CD14-positive monocyte (primary cell): ENCODE results near the gene FADS2. TPM values are rescaled to one million over a fixed set of nuclear protein-coding genes. Genes with fewer than 3 reads are reported as not detected.
A peak's percentile ranks its signal among the peaks of the same experiment; 100 is the strongest.

Source experiments
- DNase-seq, 3 donors: peaks; one replicate each; pipeline ENCODE4 v3.0.0-alpha.2; 2011 to 2022
- H2AFZ ChIP-seq: 2 replicates; pipeline ENCODE4 v1.6.0; 2012; ENCODE audit warnings: mild to moderate bottlenecking, low read depth, low read length, inconsistent platforms; ENCODE audit not compliant: insufficient read depth, poor library complexity, severe bottlenecking
- H3K27ac ChIP-seq, 2 donors: 1 replicate in 1 of 2; 2 replicates in 1 of 2; pipeline ENCODE4 v1.5.1; 2012 to 2013; ENCODE audit warnings: low read length in 2 of 2, control low read depth in 1 of 2, inconsistent platforms in 1 of 2, low read depth in 1 of 2, mild to moderate bottlenecking in 1 of 2
- H3K27me3 ChIP-seq, 2 donors: one replicate each; pipeline versions ENCODE4 v1.6.0 to v1.6.1; 2011 to 2013; ENCODE audit warnings: low read length in 2 of 2; ENCODE audit not compliant: control insufficient read depth in 2 of 2, insufficient read depth in 2 of 2
- H3K36me3 ChIP-seq, 2 donors: replicated peaks in 1 of 2; 1 replicate in 1 of 2; 2 replicates in 1 of 2; pipeline versions ENCODE4 v1.5.1 to v1.6.1; 2012 to 2013; ENCODE audit warnings: low read length in 2 of 2, control low read depth in 1 of 2, inconsistent platforms in 1 of 2, mild to moderate bottlenecking in 1 of 2; ENCODE audit not compliant: insufficient read depth in 2 of 2, control insufficient read depth in 1 of 2
- H3K4me1 ChIP-seq, 2 donors: 1 replicate in 1 of 2; 2 replicates in 1 of 2; pipeline versions ENCODE4 v1.5.1 to v1.6.1; 2012 to 2013; ENCODE audit warnings: low read length in 2 of 2, control low read depth in 1 of 2, inconsistent platforms in 1 of 2, mild to moderate bottlenecking in 1 of 2, moderate library complexity in 1 of 2; ENCODE audit not compliant: insufficient read depth in 2 of 2, control insufficient read depth in 1 of 2
- H3K4me2 ChIP-seq: replicated peaks from 2 replicates; pipeline ENCODE3; 2012; ENCODE audit warnings: low read length, moderate library complexity, mild to moderate bottlenecking; ENCODE audit not compliant: poor library complexity, severe bottlenecking; ENCODE audit errors: extremely low read depth
- H3K4me3 ChIP-seq, 3 experiments: fragments of 200-600 bp in 1 of 3; sonication (generic) in 1 of 3; replicated peaks in 1 of 3; 1 replicate in 2 of 3; 2 replicates in 1 of 3; pipeline ENCODE4 v1.5.1; 2011 to 2013; ENCODE audit warnings: low read length in 3 of 3, mild to moderate bottlenecking in 3 of 3, control low read depth in 2 of 3, low read depth in 2 of 3, inconsistent platforms in 1 of 3, moderate library complexity in 1 of 3
- H3K79me2 ChIP-seq: 2 replicates; pipeline ENCODE4 v1.6.0; 2012; ENCODE audit warnings: mild to moderate bottlenecking, control low read depth, inconsistent platforms, low read length, moderate library complexity; ENCODE audit not compliant: insufficient read depth
- H3K9ac ChIP-seq: 2 replicates; pipeline ENCODE4 v1.6.0; 2017; ENCODE audit warnings: low read length, mild to moderate bottlenecking; ENCODE audit not compliant: insufficient read depth, poor library complexity, severe bottlenecking
- H3K9me3 ChIP-seq, 2 donors: replicated peaks in 1 of 2; 1 replicate in 1 of 2; 2 replicates in 1 of 2; pipeline versions ENCODE4 v1.5.1 to v1.6.1; 2012 to 2013; ENCODE audit warnings: low read length in 2 of 2, control low read depth in 1 of 2; ENCODE audit not compliant: control insufficient read depth in 1 of 2, insufficient read depth in 1 of 2
- H4K20me1 ChIP-seq: 2 replicates; pipeline ENCODE4 v1.6.0; 2012; ENCODE audit warnings: mild to moderate bottlenecking, low read length, control low read depth, moderate library complexity; ENCODE audit not compliant: insufficient read depth
- H3K27ac Mint-ChIP-seq, 7 donors: one replicate each; pipeline ENCODE4 v1.8.0; 2020; ENCODE audit warnings: mild to moderate bottlenecking in 7 of 7, mixed read lengths in 7 of 7, moderate library complexity in 6 of 7, inconsistent platforms in 2 of 7
- H3K27me3 Mint-ChIP-seq, 3 donors: one replicate each; pipeline ENCODE4 v1.8.0; 2021 to 2022; ENCODE audit warnings: low read depth in 3 of 3, mild to moderate bottlenecking in 3 of 3, mixed read lengths in 3 of 3, moderate library complexity in 3 of 3, inconsistent platforms in 1 of 3
- H3K36me3 Mint-ChIP-seq, 2 donors: one replicate each; pipeline ENCODE4 v1.8.0; 2020; ENCODE audit warnings: mixed read lengths in 2 of 2, inconsistent platforms in 1 of 2, mild to moderate bottlenecking in 1 of 2
- H3K4me1 Mint-ChIP-seq: one replicate; pipeline ENCODE4 v1.8.0; 2020; ENCODE audit warnings: mild to moderate bottlenecking, mixed read lengths
- H3K4me3 Mint-ChIP-seq, 2 donors: one replicate each; pipeline ENCODE4 v1.8.0; 2020; ENCODE audit warnings: mild to moderate bottlenecking in 2 of 2, mixed read lengths in 2 of 2, moderate library complexity in 1 of 2
- H3K9me3 Mint-ChIP-seq, 7 donors: one replicate each; pipeline ENCODE4 v1.8.0; 2020 to 2022; ENCODE audit warnings: mixed read lengths in 7 of 7, mild to moderate bottlenecking in 6 of 7, moderate library complexity in 6 of 7, inconsistent platforms in 2 of 7
- WGBS: methylation state at CpG from one replicate; pipeline ENCODE4 v1.1.5; 2013; ENCODE audit warnings: missing lambda C conversion rate; ENCODE audit not compliant: insufficient coverage; 5-methylcytosine and 5-hydroxymethylcytosine counted together
- intact Hi-C, 2 donors: fragments of 100-400 bp; cut with micrococcal nuclease; formaldehyde crosslinking; loops; one replicate each; pipeline versions ENCODE4 v1.15.0 to v1.15.1; 2023
- polyA plus RNA-seq, 3 donors: library from polyadenylated mRNA; depleted of rRNA in 1 of 3; unstranded in 2 of 3; stranded (reverse) in 1 of 3; fragments of 300-500 nt in 2 of 3; fragments of >200 nt in 1 of 3; fragmentation: Illumina TruSeq in 2 of 3; gene quantifications; 1 replicate in 2 of 3; 2 replicates in 1 of 3; pipeline ENCODE4 v1.2.3, GENCODE V29; 2012 to 2021
- TF ChIP-seq, protein P1 (sequence below): fragments of 200-600 bp; IDR thresholded peaks from one replicate; pipeline ENCODE4 v1.8.0; 2022; ENCODE audit warnings: antibody characterized with exemption, mild to moderate bottlenecking

FADS2 gene
- polyA plus RNA-seq, 3 donors = 5.1 to 19.9 (median 6.4) TPM

DNA sequence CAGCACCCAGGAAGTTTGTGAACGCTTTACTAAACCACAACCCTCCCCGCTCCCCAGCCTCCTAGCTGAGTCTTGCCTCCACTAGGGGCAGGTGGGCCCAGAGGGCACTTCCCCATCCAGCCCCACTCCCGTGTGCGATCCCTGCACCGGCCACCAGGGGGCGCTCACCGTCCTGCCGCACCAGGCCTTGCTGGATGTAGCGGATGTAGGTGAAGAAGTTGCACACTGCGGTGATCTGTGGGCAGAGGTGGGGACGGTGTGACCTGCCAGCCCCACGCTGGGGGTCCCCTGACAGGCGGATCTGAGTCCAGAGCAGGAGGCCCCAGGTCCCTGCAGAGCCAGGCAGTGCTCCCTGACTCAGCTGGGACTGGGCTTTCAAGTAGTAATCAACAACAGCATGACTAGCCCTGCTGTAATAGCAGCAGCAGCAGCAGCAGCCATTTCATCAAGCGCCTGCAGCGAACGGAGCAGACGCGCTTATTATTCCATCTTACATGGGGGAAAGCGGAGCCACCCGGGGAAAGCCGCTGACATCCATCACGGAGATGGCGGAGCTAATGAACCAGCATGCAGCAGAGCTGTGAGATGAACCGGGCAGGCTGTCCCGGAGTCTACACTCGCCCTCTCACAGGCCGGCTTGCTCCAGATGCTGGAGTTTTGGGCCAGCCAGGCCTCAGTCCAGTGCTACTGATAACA lies 71.2 kb downstream of the FADS2 start:
- Histone ChIP-seq H2AFZ (no peak overlapping the region), H3K79me2 (no peaks in the 10 kb centered on the region), H3K27me3 (peaks cover 0 to 6% of the 10 kb centered on the region in 2 donors), H3K36me3 (no peaks in the 10 kb centered on the region), H3K9me3 (no peaks in the 10 kb centered on the region), H3K4me1 (peaks cover 0 to 21% of the 10 kb centered on the region in 2 donors), H3K4me3 (no peak overlapping the region), H3K9ac (no peak overlapping the region), H3K4me2 (no peak overlapping the region), H3K27ac (no peak overlapping the region), H4K20me1 (no peaks in the 10 kb centered on the region)
- Mint-ChIP-seq H3K27ac (peak overlapping the region in 4 of 7 donors; percentile 7 to 71 (median 26)), H3K4me3 (no peak overlapping the region), H3K27me3 (peaks cover 2 to 6% (median 6%) of the 10 kb centered on the region in 3 donors), H3K4me1 (peaks cover 20% of the 10 kb centered on the region), H3K36me3 (no peaks in the 10 kb centered on the region), H3K9me3 (peaks cover 0 to 7% (median 1%) of the 10 kb centered on the region in 7 donors)
- peak; percentile 85 to 90 (median 89) for DNase-seq
- TF ChIP-seq, protein P1, sequence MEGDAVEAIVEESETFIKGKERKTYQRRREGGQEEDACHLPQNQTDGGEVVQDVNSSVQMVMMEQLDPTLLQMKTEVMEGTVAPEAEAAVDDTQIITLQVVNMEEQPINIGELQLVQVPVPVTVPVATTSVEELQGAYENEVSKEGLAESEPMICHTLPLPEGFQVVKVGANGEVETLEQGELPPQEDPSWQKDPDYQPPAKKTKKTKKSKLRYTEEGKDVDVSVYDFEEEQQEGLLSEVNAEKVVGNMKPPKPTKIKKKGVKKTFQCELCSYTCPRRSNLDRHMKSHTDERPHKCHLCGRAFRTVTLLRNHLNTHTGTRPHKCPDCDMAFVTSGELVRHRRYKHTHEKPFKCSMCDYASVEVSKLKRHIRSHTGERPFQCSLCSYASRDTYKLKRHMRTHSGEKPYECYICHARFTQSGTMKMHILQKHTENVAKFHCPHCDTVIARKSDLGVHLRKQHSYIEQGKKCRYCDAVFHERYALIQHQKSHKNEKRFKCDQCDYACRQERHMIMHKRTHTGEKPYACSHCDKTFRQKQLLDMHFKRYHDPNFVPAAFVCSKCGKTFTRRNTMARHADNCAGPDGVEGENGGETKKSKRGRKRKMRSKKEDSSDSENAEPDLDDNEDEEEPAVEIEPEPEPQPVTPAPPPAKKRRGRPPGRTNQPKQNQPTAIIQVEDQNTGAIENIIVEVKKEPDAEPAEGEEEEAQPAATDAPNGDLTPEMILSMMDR = peak; percentile 99
- intact Hi-C loops = loop anchor here in 1 of 2 donors (1.0 to 2.0 kb wide), 3 partner anchors 48 to 210 kb away; no protein-coding TSS in a partner anchor
- WGBS = 58% methylated on average over 21 of the region's 27 CpGs

DNA sequence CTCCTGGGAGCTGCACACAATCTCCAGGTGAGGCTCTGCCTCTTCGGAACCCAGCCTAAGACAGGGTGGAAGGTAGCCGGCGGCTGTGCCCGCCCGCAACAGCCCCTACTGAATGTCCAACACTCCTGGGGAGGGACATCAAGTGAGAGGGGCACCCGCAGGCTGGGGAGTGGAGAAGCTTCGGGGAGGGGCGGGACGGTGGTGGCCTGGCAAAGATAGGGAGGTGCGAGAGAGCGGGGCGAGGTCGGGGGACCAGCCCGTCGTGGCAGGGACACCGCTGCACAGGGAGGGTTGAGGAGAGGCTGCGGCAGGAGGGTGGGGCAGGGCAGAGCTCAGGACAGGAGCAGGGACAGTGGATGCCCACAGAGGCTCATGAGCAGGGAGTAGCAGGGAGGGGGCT lies 72.2 kb downstream of the FADS2 start:
- H3K9me3 ChIP-seq = no peaks in the 10 kb centered on the region
- no peak overlapping the region for H3K4me3 Mint-ChIP-seq
- H3K4me3 ChIP-seq = no peak overlapping the region
- intact Hi-C loops = no loop called here
- DNase-seq = no peak
- no peak overlapping the region for H3K4me2 ChIP-seq
- TF ChIP-seq, protein P1 = no peak
- no peak overlapping the region for H2AFZ ChIP-seq
- H3K36me3 ChIP-seq = no peaks in the 10 kb centered on the region
- no peaks in the 10 kb centered on the region for H4K20me1 ChIP-seq
- peaks cover 2 to 11% (median 10%) of the 10 kb centered on the region in 3 donors for H3K27me3 Mint-ChIP-seq
- H3K27ac ChIP-seq = no peak overlapping the region
- H3K9ac ChIP-seq = no peak overlapping the region
- H3K27me3 ChIP-seq = peaks cover 0 to 10% of the 10 kb centered on the region in 2 donors
- WGBS = 97% methylated on average over 16 of the region's 17 CpGs
- H3K4me1 Mint-ChIP-seq = peaks cover 14% of the 10 kb centered on the region
- H3K9me3 Mint-ChIP-seq = peaks cover 0 to 7% (median 1%) of the 10 kb centered on the region in 7 donors
- peaks cover 0 to 19% of the 10 kb centered on the region in 2 donors for H3K4me1 ChIP-seq
- no peaks in the 10 kb centered on the region for H3K36me3 Mint-ChIP-seq
- H3K27ac Mint-ChIP-seq = no peak overlapping the region
- H3K79me2 ChIP-seq = no peaks in the 10 kb centered on the region
